ENCODE measurements around the gene DUT. TPM values are rescaled to one million over a fixed set of nuclear protein-coding genes. Genes with fewer than 3 reads are reported as not detected.
A peak's percentile ranks its signal among the peaks of the same experiment; 100 is the strongest.

Gene DUT
- total RNA-seq: 100 to 1,000 TPM; 564 to 574 TPM

DNA sequence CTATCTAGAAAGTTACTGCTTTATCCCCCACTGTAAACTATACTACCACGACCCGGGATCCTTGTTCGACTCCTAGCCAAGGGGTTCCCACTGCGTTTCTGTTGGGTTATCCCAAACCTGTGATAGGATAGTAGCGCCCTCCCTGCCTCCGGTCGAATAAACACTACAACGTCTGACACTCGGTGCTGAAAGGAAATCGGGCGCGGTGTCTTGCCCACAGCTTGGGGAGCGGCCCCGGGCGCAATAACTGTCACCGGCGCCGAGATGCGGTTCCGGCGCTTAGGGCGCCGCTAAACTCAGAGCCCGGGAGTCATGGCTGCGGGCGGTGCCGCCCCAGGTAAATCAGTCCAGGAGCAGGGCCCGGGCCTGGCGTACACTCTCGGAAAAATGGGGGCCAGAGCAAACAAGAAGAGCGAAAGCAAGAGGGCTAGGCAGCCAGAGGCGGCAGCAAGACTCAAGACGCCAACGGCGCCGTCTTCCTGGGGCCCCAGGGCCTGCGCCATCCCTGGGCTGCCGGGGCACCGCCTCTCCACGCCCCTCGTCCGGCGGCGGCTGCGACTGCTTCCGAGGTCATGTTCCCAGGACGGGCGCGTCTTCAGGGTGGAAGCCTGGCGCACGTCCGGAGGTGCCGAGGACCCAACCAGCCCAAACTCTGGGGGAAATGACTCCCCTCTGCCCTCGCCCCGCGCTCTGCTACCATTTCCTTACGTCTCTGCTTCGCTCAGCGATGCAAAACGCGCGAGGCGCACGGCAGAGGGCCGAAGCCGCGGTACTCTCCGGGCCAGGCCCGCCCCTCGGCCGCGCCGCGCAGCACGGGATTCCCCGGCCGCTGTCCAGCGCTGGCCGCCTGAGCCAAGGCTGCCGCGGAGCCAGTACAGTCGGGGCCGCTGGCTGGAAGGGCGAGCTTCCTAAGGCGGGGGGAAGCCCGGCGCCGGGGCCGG is at the start of gene DUT:
DUT (plus strand) TSS at position 575 of the 941 bp plus-strand sequence; CDS start at position 662, 87 bp downstream.
- H3K4me3 Mint-ChIP-seq: peak within 1 kb of the TSS; percentile 99
- no peaks in the 10 kb centered on the region for H3K9me3 Mint-ChIP-seq
- H3K27ac Mint-ChIP-seq: peak within 1 kb of the TSS; percentile 98
- no peaks in the 10 kb centered on the region for H3K27me3 Mint-ChIP-seq
- peaks cover 26% of the 10 kb centered on the region for H3K4me1 Mint-ChIP-seq
- H3K36me3 Mint-ChIP-seq: peaks cover 57% of the 10 kb centered on the region
- peak; percentile 87 for DNase-seq

- Mint-ChIP-seq H3K4me1 (peaks cover 7% of the 10 kb centered on the region), H3K4me3 (no peak overlapping the region), H3K27ac (no peak overlapping the region), H3K27me3 (peaks cover 4% of the 10 kb centered on the region), H3K36me3 (no peaks in the 10 kb centered on the region), H3K9me3 (no peaks in the 10 kb centered on the region)
- DNase-seq: no peak
Observed at GRCh38 chr15:48281674-48282073, 49.6 kb upstream of the DUT start.

DNA sequence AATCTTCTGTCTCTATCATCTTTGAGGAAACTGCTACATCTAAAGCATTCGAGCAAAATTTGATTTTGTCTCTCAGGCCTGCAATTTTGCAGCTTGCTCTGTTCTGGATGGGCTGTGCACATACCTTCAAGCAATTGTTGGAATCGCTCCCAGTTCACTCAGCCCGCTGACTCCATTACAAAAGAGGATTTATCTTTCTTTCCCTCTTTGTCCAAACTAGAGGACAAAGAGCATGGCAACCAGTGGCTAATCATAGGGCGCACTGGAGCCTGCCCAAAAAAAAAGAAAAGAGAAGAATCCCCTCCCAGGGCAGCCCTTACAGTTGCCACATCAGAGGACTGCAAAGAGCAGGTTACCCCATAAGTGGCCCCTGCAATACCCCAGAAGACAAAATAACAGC is 49.0 kb upstream of the DUT start:
- H3K36me3 Mint-ChIP-seq: no peaks in the 10 kb centered on the region
- H3K27me3 Mint-ChIP-seq: peaks cover 4% of the 10 kb centered on the region
- no peak overlapping the region for H3K27ac Mint-ChIP-seq
- DNase-seq: no peak
- peaks cover 7% of the 10 kb centered on the region for H3K4me1 Mint-ChIP-seq
- H3K9me3 Mint-ChIP-seq: no peaks in the 10 kb centered on the region
- no peak overlapping the region for H3K4me3 Mint-ChIP-seq

GRCh38 chr15:48283396-48284145 is 47.7 kb upstream of the DUT start:
- H3K4me3 Mint-ChIP-seq: no peak overlapping the region
- peaks cover 4% of the 10 kb centered on the region for H3K27me3 Mint-ChIP-seq
- no peaks in the 10 kb centered on the region for H3K36me3 Mint-ChIP-seq
- H3K9me3 Mint-ChIP-seq: no peaks in the 10 kb centered on the region
- no peak overlapping the region for H3K27ac Mint-ChIP-seq
- DNase-seq: no peak
- H3K4me1 Mint-ChIP-seq: peaks cover 7% of the 10 kb centered on the region

- Mint-ChIP-seq H3K4me3 (no peak overlapping the region), H3K27ac (no peak overlapping the region)
Observed at GRCh38 chr15:48285329-48286214, 45.7 kb upstream of the DUT start.

GRCh38 chr15:48289628-48290027 is 41.6 kb upstream of the DUT start:
- no peak overlapping the region for H3K27ac Mint-ChIP-seq
- peaks cover 4% of the 10 kb centered on the region for H3K27me3 Mint-ChIP-seq
- H3K36me3 Mint-ChIP-seq: no peaks in the 10 kb centered on the region
- H3K9me3 Mint-ChIP-seq: no peaks in the 10 kb centered on the region
- no peak overlapping the region for H3K4me3 Mint-ChIP-seq
- no peak for DNase-seq
- H3K4me1 Mint-ChIP-seq: peaks cover 7% of the 10 kb centered on the region

More at GRCh38 chr15:48285329-48286214, 45.7 kb upstream of the DUT start:
- Mint-ChIP-seq H3K27me3 (peaks cover 4% of the 10 kb centered on the region), H3K4me1 (peaks cover 7% of the 10 kb centered on the region), H3K9me3 (no peaks in the 10 kb centered on the region), H3K36me3 (no peaks in the 10 kb centered on the region)
- peak; percentile 22 for DNase-seq

GRCh38 chr15:48292458-48292857 is 38.8 kb upstream of the DUT start:
- no peaks in the 10 kb centered on the region for H3K36me3 Mint-ChIP-seq
- H3K4me1 Mint-ChIP-seq: no peaks in the 10 kb centered on the region
- no peak overlapping the region for H3K27ac Mint-ChIP-seq
- H3K9me3 Mint-ChIP-seq: no peaks in the 10 kb centered on the region
- H3K4me3 Mint-ChIP-seq: no peak overlapping the region
- no peaks in the 10 kb centered on the region for H3K27me3 Mint-ChIP-seq
- DNase-seq: no peak

DNA sequence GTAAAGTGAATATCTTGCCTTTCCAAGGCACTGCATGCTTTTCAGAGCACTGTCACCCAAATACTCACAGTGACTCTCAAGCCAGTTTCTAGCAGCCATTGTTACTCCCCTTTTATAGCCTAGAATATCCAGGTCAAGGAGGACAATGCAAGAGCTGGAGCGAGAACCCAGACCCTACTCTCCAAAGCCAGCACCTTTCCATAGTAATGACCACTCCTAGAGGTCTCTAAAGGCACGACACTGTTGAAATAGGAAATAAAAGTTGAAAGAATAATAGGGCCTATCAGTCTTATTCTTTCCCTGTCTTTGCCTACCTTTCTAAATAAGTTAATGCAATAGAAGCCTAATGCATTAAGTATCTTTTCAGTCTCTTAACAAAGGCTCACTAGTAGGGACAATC is 33.6 kb upstream of the DUT start:
- H3K27ac Mint-ChIP-seq: no peak overlapping the region

DNA sequence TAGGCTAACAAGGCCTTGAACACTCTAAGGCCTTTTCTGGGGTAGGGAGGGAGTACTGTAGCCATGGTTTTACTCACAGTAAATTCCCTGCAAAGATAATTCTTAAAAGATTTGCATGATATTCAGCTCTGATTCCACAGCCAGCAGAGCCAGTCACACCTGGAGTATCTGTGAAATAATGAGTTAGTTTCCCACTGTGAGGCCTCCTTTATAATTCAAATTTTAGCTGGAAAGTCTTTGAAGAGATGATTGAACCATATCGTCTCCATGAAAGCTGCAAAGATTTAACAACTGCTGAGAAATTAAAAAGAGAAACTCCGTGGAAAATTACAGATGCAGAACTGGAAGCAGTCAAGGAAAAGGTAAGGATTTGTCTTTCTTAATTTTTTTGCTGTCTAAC is 32.3 kb upstream of the DUT start:
- H3K27me3 Mint-ChIP-seq: no peaks in the 10 kb centered on the region
- H3K36me3 Mint-ChIP-seq: no peaks in the 10 kb centered on the region
- no peaks in the 10 kb centered on the region for H3K4me1 Mint-ChIP-seq
- no peak for DNase-seq
- H3K27ac Mint-ChIP-seq: no peak overlapping the region
- H3K4me3 Mint-ChIP-seq: no peak overlapping the region
- H3K9me3 Mint-ChIP-seq: no peaks in the 10 kb centered on the region

More for the DNA sequence above, 33.6 kb upstream of the DUT start:
- Mint-ChIP-seq H3K27me3 (no peaks in the 10 kb centered on the region), H3K9me3 (no peaks in the 10 kb centered on the region), H3K4me3 (no peak overlapping the region), H3K4me1 (no peaks in the 10 kb centered on the region), H3K36me3 (no peaks in the 10 kb centered on the region)
- DNase-seq: no peak

DNA sequence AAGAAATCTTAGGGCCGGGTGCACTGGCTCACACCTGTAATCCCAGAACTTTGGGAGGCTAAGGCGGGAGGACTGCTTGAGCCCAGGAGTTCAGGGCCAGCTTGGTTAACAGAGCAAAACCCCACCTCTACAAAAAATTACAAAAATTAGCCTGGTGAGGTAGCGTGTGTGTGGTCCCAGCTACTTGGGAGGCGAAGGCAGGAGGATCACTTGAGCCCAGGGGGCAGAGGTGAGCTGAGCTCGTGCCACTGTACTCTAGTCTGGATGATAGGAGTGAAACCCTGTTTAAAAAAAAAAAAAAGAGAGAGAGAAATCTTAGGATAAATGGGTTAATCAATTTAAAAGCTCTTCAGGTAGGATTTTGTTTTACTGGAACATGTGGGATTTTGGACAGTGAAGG is 31.2 kb upstream of the DUT start:
- Mint-ChIP-seq H3K4me3 (no peak overlapping the region), H3K27me3 (no peaks in the 10 kb centered on the region)

DNA sequence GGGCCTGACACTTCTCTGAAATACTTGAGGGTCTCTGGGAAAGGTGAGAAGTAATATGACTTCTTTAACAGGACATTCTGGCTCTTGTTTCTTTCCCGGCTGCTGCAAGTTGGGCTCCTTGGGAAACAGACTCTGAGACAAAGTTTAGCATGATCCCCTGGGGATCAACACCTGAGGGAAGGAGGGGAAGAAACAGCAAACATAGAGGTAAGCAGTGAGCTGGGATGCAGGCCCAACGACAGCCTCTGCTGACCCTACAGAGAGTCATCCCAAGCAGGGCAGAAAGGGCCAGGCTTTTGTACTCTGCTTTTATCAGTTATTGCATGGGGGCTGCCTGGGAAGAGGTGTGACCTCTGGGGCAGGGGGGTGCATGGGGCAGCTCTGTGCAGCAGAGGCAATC is 26.8 kb upstream of the DUT start:
- H3K27me3 Mint-ChIP-seq: no peaks in the 10 kb centered on the region
- H3K36me3 Mint-ChIP-seq: no peaks in the 10 kb centered on the region
- H3K4me3 Mint-ChIP-seq: no peak overlapping the region
- no peaks in the 10 kb centered on the region for H3K9me3 Mint-ChIP-seq
- no peaks in the 10 kb centered on the region for H3K4me1 Mint-ChIP-seq
- no peak overlapping the region for H3K27ac Mint-ChIP-seq
- DNase-seq: no peak

More for the DNA sequence above, 31.2 kb upstream of the DUT start:
- Mint-ChIP-seq H3K27ac (no peak overlapping the region), H3K4me1 (no peaks in the 10 kb centered on the region), H3K36me3 (no peaks in the 10 kb centered on the region), H3K9me3 (no peaks in the 10 kb centered on the region)
- no peak for DNase-seq

- no peaks in the 10 kb centered on the region for H3K4me1 Mint-ChIP-seq
- no peak overlapping the region for H3K4me3 Mint-ChIP-seq
- no peak overlapping the region for H3K27ac Mint-ChIP-seq
- no peaks in the 10 kb centered on the region for H3K36me3 Mint-ChIP-seq
- DNase-seq: no peak
- no peaks in the 10 kb centered on the region for H3K9me3 Mint-ChIP-seq
- no peaks in the 10 kb centered on the region for H3K27me3 Mint-ChIP-seq
Observed at GRCh38 chr15:48306639-48307038, 24.6 kb upstream of the DUT start.

DNA sequence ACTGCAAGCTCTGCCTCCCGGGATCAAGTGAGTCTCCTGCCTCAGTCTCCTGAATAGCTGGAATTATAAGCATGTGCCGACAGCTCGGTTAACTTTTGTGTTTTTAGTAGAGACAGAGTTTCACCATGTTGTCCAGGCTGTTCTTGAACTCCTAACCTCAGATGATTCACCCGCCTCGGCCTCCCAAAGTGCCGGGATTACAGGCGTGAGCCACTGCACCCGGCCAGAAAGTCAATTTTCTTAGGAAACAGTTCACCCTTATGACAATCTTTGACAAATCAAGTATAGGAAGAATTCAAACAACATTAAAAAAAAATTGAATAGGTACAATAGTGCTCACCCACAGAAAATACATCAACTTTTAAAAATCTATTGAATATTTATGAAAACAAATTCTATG is 23.6 kb upstream of the DUT start:
- no peaks in the 10 kb centered on the region for H3K4me1 Mint-ChIP-seq
- H3K36me3 Mint-ChIP-seq: no peaks in the 10 kb centered on the region
- no peak for DNase-seq
- H3K4me3 Mint-ChIP-seq: no peak overlapping the region
- no peak overlapping the region for H3K27ac Mint-ChIP-seq
- no peaks in the 10 kb centered on the region for H3K27me3 Mint-ChIP-seq
- H3K9me3 Mint-ChIP-seq: no peaks in the 10 kb centered on the region

GRCh38 chr15:48309740-48310139 is 21.5 kb upstream of the DUT start:
- no peak overlapping the region for H3K4me3 Mint-ChIP-seq
- DNase-seq: no peak
- no peak overlapping the region for H3K27ac Mint-ChIP-seq
- no peaks in the 10 kb centered on the region for H3K27me3 Mint-ChIP-seq
- no peaks in the 10 kb centered on the region for H3K36me3 Mint-ChIP-seq
- H3K4me1 Mint-ChIP-seq: no peaks in the 10 kb centered on the region
- no peaks in the 10 kb centered on the region for H3K9me3 Mint-ChIP-seq

DNA sequence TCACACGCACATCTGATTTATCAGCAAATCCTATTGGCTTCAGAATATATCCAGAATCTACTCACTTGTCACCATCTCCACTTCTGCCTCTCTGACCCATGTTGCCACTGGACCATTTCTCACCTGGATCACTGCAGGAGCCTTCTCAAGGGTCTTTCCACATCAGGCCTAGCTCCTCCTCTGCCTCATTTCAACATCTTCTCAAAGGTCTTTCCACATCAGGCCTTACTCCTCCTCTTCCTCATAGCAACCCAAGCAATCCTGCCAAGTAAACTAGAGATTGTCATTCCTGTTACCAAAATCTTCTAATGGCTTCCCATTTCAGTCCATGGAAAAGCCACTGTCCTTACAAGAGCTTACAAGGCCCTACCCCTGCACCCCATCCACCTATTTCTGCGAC is 18.0 kb upstream of the DUT start:
- H3K9me3 Mint-ChIP-seq: no peaks in the 10 kb centered on the region
- no peak overlapping the region for H3K27ac Mint-ChIP-seq
- H3K4me1 Mint-ChIP-seq: no peaks in the 10 kb centered on the region
- DNase-seq: no peak
- H3K36me3 Mint-ChIP-seq: no peaks in the 10 kb centered on the region
- no peak overlapping the region for H3K4me3 Mint-ChIP-seq
- no peaks in the 10 kb centered on the region for H3K27me3 Mint-ChIP-seq

Data from activated naive CD8-positive, alpha-beta T cell treated with anti-CD3 and anti-CD28 coated beads for 36 hours (primary cell).